NCI-H1105 (cell line): ENCODE data around the gene CCDC85C.

Experiments
- DNase-seq: peaks from one replicate; lab custom pipeline; 2025; lab: John Stamatoyannopoulos, UW

The CCDC85C gene

GRCh38 chr14:99475179-99475578, 128.8 kb downstream of the CCDC85C start:
- no peak for DNase-seq

- DNase-seq: no peak
These were observed 130.5 kb downstream of the CCDC85C start for GRCh38 chr14:99473458-99473857.

- no peak for DNase-seq
These were observed 131.1 kb downstream of the CCDC85C start for GRCh38 chr14:99472937-99473336.

- no peak for DNase-seq
These were observed 132.3 kb downstream of the CCDC85C start for GRCh38 chr14:99471731-99472130.

GRCh38 chr14:99468836-99469592, 135.0 kb downstream of the CCDC85C start:
- DNase-seq: no peak

GRCh38 chr14:99468081-99468480, 135.9 kb downstream of the CCDC85C start:
- DNase-seq: no peak

- DNase-seq: no peak
These were observed 136.5 kb downstream of the CCDC85C start for GRCh38 chr14:99467336-99468078.

GRCh38 chr14:99466758-99467157, 137.2 kb downstream of the CCDC85C start:
- DNase-seq: no peak

GRCh38 chr14:99465288-99465687, 138.7 kb downstream of the CCDC85C start:
- DNase-seq: no peak

- no peak for DNase-seq
These were observed 140.0 kb downstream of the CCDC85C start for GRCh38 chr14:99463974-99464373.

GRCh38 chr14:99462210-99462609, 141.8 kb downstream of the CCDC85C start:
- no peak for DNase-seq

GRCh38 chr14:99461411-99462085, 142.5 kb downstream of the CCDC85C start:
- no peak for DNase-seq

- DNase-seq: no peak
These were observed 143.2 kb downstream of the CCDC85C start for GRCh38 chr14:99460793-99461192.

GRCh38 chr14:99459481-99460100, 144.4 kb downstream of the CCDC85C start:
- no peak for DNase-seq

- DNase-seq: no peak
These were observed 149.8 kb downstream of the CCDC85C start for GRCh38 chr14:99454246-99454645.

GRCh38 chr14:99452968-99453367, 151.0 kb downstream of the CCDC85C start:
- no peak for DNase-seq

GRCh38 chr14:99451234-99451633, 152.8 kb downstream of the CCDC85C start:
- no peak for DNase-seq

- DNase-seq: no peak
These were observed 153.7 kb downstream of the CCDC85C start for GRCh38 chr14:99450266-99450665.
